HepG2 (cell line): Measurements from ENCODE around the gene PROX1. TPM values are rescaled to one million over a fixed set of nuclear protein-coding genes. Genes with fewer than 3 reads are reported as not detected.

Experiments used
- ATF2 ChIP-seq: sonication (generic); formaldehyde crosslinking; IDR thresholded peaks from 2 replicates; pipeline ENCODE4 v1.4.0; 2020; ENCODE audit warnings: missing genetic modification reagents
- FOXP4 ChIP-seq: sonication (generic); formaldehyde crosslinking; IDR thresholded peaks from 2 replicates; pipeline ENCODE4 v1.4.0; 2020; ENCODE audit warnings: missing genetic modification reagents
- GLI4 ChIP-seq: sonication (generic); formaldehyde crosslinking; IDR thresholded peaks from 2 replicates; pipeline ENCODE4 v1.5.1; 2020; ENCODE audit warnings: missing genetic modification reagents, mild to moderate bottlenecking, moderate library complexity, borderline replicate concordance
- GZF1 ChIP-seq: sonication (generic); formaldehyde crosslinking; IDR thresholded peaks from 2 replicates; pipeline ENCODE4 v1.5.1; 2020; ENCODE audit warnings: mild to moderate bottlenecking, missing genetic modification reagents
- KDM5B ChIP-seq: sonication (generic); formaldehyde crosslinking; IDR thresholded peaks from 2 replicates; pipeline ENCODE4 v1.4.0; 2020; ENCODE audit warnings: missing genetic modification reagents, mild to moderate bottlenecking, borderline replicate concordance
- MAX ChIP-seq: IDR thresholded peaks from 2 replicates; pipeline ENCODE4 v1.6.1; 2012; ENCODE audit warnings: inconsistent platforms
- NR2F2 ChIP-seq: IDR thresholded peaks from 2 replicates; pipeline ENCODE4 v1.6.1; 2012; ENCODE audit warnings: low read depth, inconsistent platforms, borderline replicate concordance
- PAWR ChIP-seq: sonication (generic); formaldehyde crosslinking; IDR thresholded peaks from 2 replicates; pipeline ENCODE4 v1.4.0; 2020; ENCODE audit warnings: missing genetic modification reagents, mild to moderate bottlenecking, borderline replicate concordance
- POGK ChIP-seq: sonication (generic); formaldehyde crosslinking; conservative IDR thresholded peaks from 2 replicates; pipeline ENCODE4 v1.8.0; 2022; ENCODE audit warnings: mild to moderate bottlenecking, moderate library complexity, missing genetic modification reagents
- RBM22 ChIP-seq: fragments of 200-400 bp; formaldehyde crosslinking; optimal IDR thresholded peaks from 2 replicates; pipeline ENCODE3; 2017; ENCODE audit warnings: mild to moderate bottlenecking, low read length, moderate library complexity
- SRY ChIP-seq: sonication (generic); formaldehyde crosslinking; IDR thresholded peaks from 2 replicates; pipeline ENCODE4 v1.8.0; 2022; ENCODE audit warnings: mild to moderate bottlenecking, missing genetic modification reagents
- THAP7 ChIP-seq: sonication (generic); formaldehyde crosslinking; IDR thresholded peaks from 2 replicates; pipeline ENCODE4 v1.8.1; 2023; ENCODE audit warnings: mild to moderate bottlenecking, missing genetic modification reagents
- ZBTB49 ChIP-seq: sonication (generic); formaldehyde crosslinking; IDR thresholded peaks from 2 replicates; pipeline ENCODE4 v1.4.0; 2020; ENCODE audit warnings: missing genetic modification reagents, borderline replicate concordance
- ZNF282 ChIP-seq: fragments of 450-650 bp; IDR thresholded peaks from 2 replicates; pipeline ENCODE4 v1.6.1; 2018; ENCODE audit not compliant: partially characterized antibody
- ZNF567 ChIP-seq: sonication (generic); formaldehyde crosslinking; IDR thresholded peaks from 2 replicates; pipeline ENCODE4 v1.8.1; 2023; ENCODE audit warnings: mild to moderate bottlenecking, missing genetic modification reagents, borderline replicate concordance
- ZNF607 ChIP-seq: sonication (generic); formaldehyde crosslinking; IDR thresholded peaks from 2 replicates; pipeline ENCODE4 v1.5.1; 2020; ENCODE audit warnings: missing genetic modification reagents, mild to moderate bottlenecking, borderline replicate concordance
- ZNF660 ChIP-seq: sonication (generic); formaldehyde crosslinking; IDR thresholded peaks from 2 replicates; pipeline ENCODE4 v1.5.1; 2020; ENCODE audit warnings: mild to moderate bottlenecking, low read depth, missing genetic modification reagents, borderline replicate concordance
- ZNF781 ChIP-seq: sonication (generic); formaldehyde crosslinking; IDR thresholded peaks from 2 replicates; pipeline ENCODE4 v1.5.1; 2020; ENCODE audit warnings: borderline replicate concordance, mild to moderate bottlenecking, missing genetic modification reagents; ENCODE audit errors: not compliant biosample characterization
- polyA plus RNA-seq, 8 experiments: library from polyadenylated mRNA; depleted of rRNA in 3 of 8; stranded (reverse) in 7 of 8; unstranded in 1 of 8; fragments of >200 nt; fragmentation: Illumina TruSeq in 4 of 8; extraction: Trizol in 4 of 8; gene quantifications; 2 replicates each; pipeline versions ENCODE4 v1.2.1 to v1.2.3, GENCODE V29; 2011 to 2016; ENCODE audit warnings: low read depth in 4 of 8, missing spikeins in 1 of 8, mixed read lengths in 1 of 8; ENCODE audit not compliant: insufficient read depth in 1 of 8
- total RNA-seq, 5 experiments: library from RNA; depleted of rRNA; stranded (reverse); fragments of >200 nt; fragmentation: Illumina TruSeq; extraction: Trizol; gene quantifications; 2 replicates each; pipeline ENCODE4 v1.2.3, GENCODE V29; 2016; ENCODE audit warnings: low read depth in 1 of 5

PROX1 gene
- total and polyA plus RNA-seq, 2 of the 13 experiments (the other 11 are each of a cell fraction or from before 2014, with no cell fraction given): 12.3 to 30.2 TPM

- TF ChIP-seq ZBTB49 (CRISPR knock-in tag) (no peak), FOXP4 (peak; percentile 53), ATF2 (CRISPR knock-in tag) (no peak), ZNF660 (CRISPR knock-in tag) (no peak), KDM5B (CRISPR knock-in tag) (peak; percentile 72; the same call in 1 of the 2 replicates), ZNF567 (no peak), PAWR (CRISPR knock-in tag) (no peak), RBM22 (no peak), MAX (peak; percentile 33; the same call in 1 of the 2 replicates), NR2F2 (no peak), ZNF282 (no peak), GLI4 (peak; percentile 65; the same call in 1 of the 2 replicates), SRY (CRISPR knock-in tag) (peak; percentile 76; the same call in 1 of the 2 replicates), THAP7 (CRISPR knock-in tag) (no peak), POGK (CRISPR knock-in tag) (0 out of 2 replicates have a peak, but pooled peaks have one; percentile 44), ZNF781 (CRISPR knock-in tag) (no peak), ZNF607 (CRISPR knock-in tag) (peak; percentile 60; the same call in 1 of the 2 replicates), GZF1 (no peak)
Measured at GRCh38 chr1:213989002-213989855, 1.5 kb downstream of the PROX1 start (continued).
